Measurements from ENCODE around the gene SOX4. TPM values are rescaled to one million over a fixed set of nuclear protein-coding genes. Genes with fewer than 3 reads are reported as not detected.

The SOX4 gene
- total RNA-seq, 1 experiment from 2014 or later: 67.0 TPM

DNA sequence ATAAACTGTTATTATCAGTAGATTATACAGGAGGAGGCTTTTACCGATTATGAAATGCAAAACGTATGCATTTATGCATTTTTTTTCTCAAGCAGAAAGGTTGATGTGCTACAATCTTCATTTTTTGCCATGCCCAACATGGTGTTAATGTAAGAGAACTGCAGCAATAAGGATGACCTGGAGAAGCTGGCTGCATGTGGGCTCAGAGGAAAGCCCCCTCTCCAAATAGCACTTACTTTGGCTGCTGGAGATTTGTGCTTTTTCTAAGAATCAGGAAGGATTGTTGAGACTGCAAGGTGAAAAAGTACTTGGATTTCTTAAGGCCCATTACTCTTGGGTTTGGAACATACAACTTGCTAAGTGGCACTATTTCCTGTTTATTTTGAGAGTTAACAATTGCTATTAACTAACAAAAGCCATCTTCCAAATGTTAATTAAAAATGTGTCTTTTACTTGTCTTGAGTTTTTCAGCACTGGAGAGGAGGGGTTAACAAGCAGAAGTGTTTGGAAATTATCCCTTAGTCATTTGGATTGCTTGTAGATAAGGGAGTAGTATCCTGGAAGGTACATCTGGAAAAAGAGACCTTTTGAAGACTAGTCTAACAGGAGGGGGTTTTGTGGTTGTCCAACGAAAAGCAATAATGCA lies 5.6 kb downstream of the SOX4 start:
- H3K4me2 ChIP-seq (ENCODE audit: low read length): no peak overlapping the region
- peaks cover 0 to 23% of the 10 kb centered on the region in 2 experiments; a peak in 2 of 4 replicates for H3K4me1 ChIP-seq (ENCODE audit: control insufficient read depth in 1 of 2, insufficient read depth in 2 of 2, low read length in 2 of 2)
- ATAC-seq (no peak), DNase-seq (ENCODE audit: low read depth, low spot score) (no peak)
- H3K79me2 ChIP-seq (ENCODE audit: insufficient read depth, low read length): peaks cover 43% of the 10 kb centered on the region
- ChIA-PET RAD21 (ENCODE audit: low non-redundant PET in 1 of 2, low total read pairs in 2 of 2, uncharacterized antibody in 2 of 2, unreplicated experiment in 2 of 2) (no interaction called here), POLR2A (interaction anchor here (1.0 kb wide), 1 partner anchor 154 kb away, joined by 3 read pairs; no protein-coding TSS in a partner anchor), CTCF (no interaction called here)
- intact Hi-C loops (cut with micrococcal nuclease): loop anchor here (5.0 kb wide), 1 partner anchor 338 kb away; no protein-coding TSS in a partner anchor
- H3K36me3 ChIP-seq (ENCODE audit: control insufficient read depth in 1 of 2, insufficient read depth in 2 of 2, low read length in 2 of 2): peaks cover 0 to 9% of the 10 kb centered on the region in 2 experiments; a peak in 1 of 4 replicates
- no peak overlapping the region for H3K27ac ChIP-seq (ENCODE audit: low read depth, low read length)
- no peak overlapping the region for H2AFZ ChIP-seq (ENCODE audit: low read depth, low read length, poor library complexity, severe bottlenecking)
- H3K4me3 ChIP-seq (replicated peaks in 1 of 2; ENCODE audit: low read depth in 1 of 2, low read length in 2 of 2): no peak overlapping the region
- no peaks in the 10 kb centered on the region for H3K9me3 ChIP-seq (ENCODE audit: control insufficient read depth in 1 of 2, insufficient read depth in 1 of 2, low read depth in 1 of 2, low read length in 2 of 2)
- TF ChIP-seq SIN3A (IDR thresholded peaks at IDR 0.05; ENCODE audit: low read depth) (no peak), ZFX (IDR thresholded peaks at IDR 0.05) (no peak), SRF (IDR thresholded peaks at IDR 0.05; ENCODE audit: low read depth) (no peak), ELF1 (IDR thresholded peaks at IDR 0.05; ENCODE audit: borderline replicate concordance, low read depth) (no peak), EZH2phosphoT487 (IDR thresholded peaks at IDR 0.05; ENCODE audit: borderline replicate concordance) (no peak), ZNF274 (IDR thresholded peaks at IDR 0.05; ENCODE audit: low read depth, low read length) (no peak), CBX3 (IDR thresholded peaks at IDR 0.05; ENCODE audit: low read depth) (no peak), FOSL1 (IDR thresholded peaks at IDR 0.05; ENCODE audit: low read depth) (no peak), TCF7L2 (IDR thresholded peaks at IDR 0.05; ENCODE audit: borderline replicate concordance, extremely low read depth, insufficient read depth, insufficient read length) (no peak)
- TF ChIP-seq, protein P1, sequence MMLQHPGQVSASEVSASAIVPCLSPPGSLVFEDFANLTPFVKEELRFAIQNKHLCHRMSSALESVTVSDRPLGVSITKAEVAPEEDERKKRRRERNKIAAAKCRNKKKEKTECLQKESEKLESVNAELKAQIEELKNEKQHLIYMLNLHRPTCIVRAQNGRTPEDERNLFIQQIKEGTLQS (IDR thresholded peaks at IDR 0.05): no peak
- TF ChIP-seq, protein P2, sequence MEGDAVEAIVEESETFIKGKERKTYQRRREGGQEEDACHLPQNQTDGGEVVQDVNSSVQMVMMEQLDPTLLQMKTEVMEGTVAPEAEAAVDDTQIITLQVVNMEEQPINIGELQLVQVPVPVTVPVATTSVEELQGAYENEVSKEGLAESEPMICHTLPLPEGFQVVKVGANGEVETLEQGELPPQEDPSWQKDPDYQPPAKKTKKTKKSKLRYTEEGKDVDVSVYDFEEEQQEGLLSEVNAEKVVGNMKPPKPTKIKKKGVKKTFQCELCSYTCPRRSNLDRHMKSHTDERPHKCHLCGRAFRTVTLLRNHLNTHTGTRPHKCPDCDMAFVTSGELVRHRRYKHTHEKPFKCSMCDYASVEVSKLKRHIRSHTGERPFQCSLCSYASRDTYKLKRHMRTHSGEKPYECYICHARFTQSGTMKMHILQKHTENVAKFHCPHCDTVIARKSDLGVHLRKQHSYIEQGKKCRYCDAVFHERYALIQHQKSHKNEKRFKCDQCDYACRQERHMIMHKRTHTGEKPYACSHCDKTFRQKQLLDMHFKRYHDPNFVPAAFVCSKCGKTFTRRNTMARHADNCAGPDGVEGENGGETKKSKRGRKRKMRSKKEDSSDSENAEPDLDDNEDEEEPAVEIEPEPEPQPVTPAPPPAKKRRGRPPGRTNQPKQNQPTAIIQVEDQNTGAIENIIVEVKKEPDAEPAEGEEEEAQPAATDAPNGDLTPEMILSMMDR (IDR thresholded peaks at IDR 0.05 in 2 of 3, conservative IDR thresholded peaks at IDR 0.05 in 1 of 3; ENCODE audit: borderline replicate concordance in 1 of 3, insufficient read depth in 1 of 3, low read depth in 2 of 3, low read length in 2 of 3): no peak
- TF ChIP-seq, protein P3, sequence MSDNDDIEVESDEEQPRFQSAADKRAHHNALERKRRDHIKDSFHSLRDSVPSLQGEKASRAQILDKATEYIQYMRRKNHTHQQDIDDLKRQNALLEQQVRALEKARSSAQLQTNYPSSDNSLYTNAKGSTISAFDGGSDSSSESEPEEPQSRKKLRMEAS (IDR thresholded peaks at IDR 0.05): no peak
- no peak overlapping the region for H3K9ac ChIP-seq (ENCODE audit: low read length)
- BruUV-seq (replicated peaks): no TSS peak
- H3K27me3 ChIP-seq (ENCODE audit: insufficient read depth, low read length): no peaks in the 10 kb centered on the region
- no peaks in the 10 kb centered on the region for H4K20me1 ChIP-seq (ENCODE audit: insufficient read depth)
- no peaks in the 10 kb centered on the region for H3K9me2 ChIP-seq (ENCODE audit: insufficient read depth)
